ENCODE data around the gene SNCAIP. TPM values are rescaled to one million over a fixed set of nuclear protein-coding genes. Genes with fewer than 3 reads are reported as not detected.

The SNCAIP gene
- total and polyA plus RNA-seq, 2 of the 4 experiments (the other 2 are of a cell fraction) = 15.3 to 19.0 TPM

GRCh38 chr5:122480146-122480545 is 168.1 kb downstream of the SNCAIP start:
- POLR2A ChIA-PET (ENCODE audit: unreplicated experiment) = no interaction called here
- no CpG with 5 or more reads among the region's 1 CpG for WGBS, 2 experiments (ENCODE audit: extremely low coverage in 2 of 2, insufficient read length in 1 of 2)
- TF ChIP-seq SMC3 (IDR thresholded peaks at IDR 0.05; ENCODE audit: low read depth, low read length) (no peak), MXI1 (IDR thresholded peaks at IDR 0.05; ENCODE audit: borderline replicate concordance, low read depth, low read length) (no peak), CTCF (conservative IDR thresholded peaks at IDR 0.05; ENCODE audit: low read depth, low read length) (no peak), MAZ (IDR thresholded peaks at IDR 0.05; ENCODE audit: borderline replicate concordance, low read depth, low read length) (no peak), CHD1 (IDR thresholded peaks at IDR 0.05; ENCODE audit: low read depth, low read length) (no peak), BHLHE40 (IDR thresholded peaks at IDR 0.05; ENCODE audit: low read depth, low read length) (no peak)
- TF ChIP-seq, protein P1, sequence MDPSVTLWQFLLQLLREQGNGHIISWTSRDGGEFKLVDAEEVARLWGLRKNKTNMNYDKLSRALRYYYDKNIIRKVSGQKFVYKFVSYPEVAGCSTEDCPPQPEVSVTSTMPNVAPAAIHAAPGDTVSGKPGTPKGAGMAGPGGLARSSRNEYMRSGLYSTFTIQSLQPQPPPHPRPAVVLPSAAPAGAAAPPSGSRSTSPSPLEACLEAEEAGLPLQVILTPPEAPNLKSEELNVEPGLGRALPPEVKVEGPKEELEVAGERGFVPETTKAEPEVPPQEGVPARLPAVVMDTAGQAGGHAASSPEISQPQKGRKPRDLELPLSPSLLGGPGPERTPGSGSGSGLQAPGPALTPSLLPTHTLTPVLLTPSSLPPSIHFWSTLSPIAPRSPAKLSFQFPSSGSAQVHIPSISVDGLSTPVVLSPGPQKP (IDR thresholded peaks at IDR 0.05; ENCODE audit: borderline replicate concordance, low read depth, low read length) = no peak
- CTCF ChIA-PET = no interaction called here
- no peak overlapping the region for H3K23ac ChIP-seq (ENCODE audit: low read depth, low read length)
- H4K20me1 ChIP-seq (ENCODE audit: insufficient read depth, low read length) = no peaks in the 10 kb centered on the region
- no peak overlapping the region for H3K14ac ChIP-seq (replicated peaks; ENCODE audit: low read depth, low read length)
- ATAC-seq (ENCODE audit: low read depth) (no peak; the same call in 1 of the 2 replicates), DNase-seq (no peak)
- H2BK20ac ChIP-seq (ENCODE audit: low read depth, low read length) = no peak overlapping the region
- no peak overlapping the region for H2BK120ac ChIP-seq (ENCODE audit: low read depth, low read length)
- H3K4me2 ChIP-seq (ENCODE audit: low read depth, low read length) = no peak overlapping the region
- no peaks in the 10 kb centered on the region for H3K9me3 ChIP-seq (ENCODE audit: control insufficient read depth, insufficient read depth, low read length)
- no peak overlapping the region for H2BK15ac ChIP-seq (ENCODE audit: low read depth, low read length)
- no peaks in the 10 kb centered on the region for H3K27me3 ChIP-seq (ENCODE audit: control insufficient read depth, insufficient read depth, low read length)
- peaks cover 2% of the 10 kb centered on the region; the same call in 1 of the 2 replicates for H3K4me1 ChIP-seq (ENCODE audit: control insufficient read depth, insufficient read depth, low read length)
- dilution Hi-C loops (cut with HindIII; ENCODE audit: low sequenced_read_pairs, unreplicated experiment) = no loop called here
- H2AFZ ChIP-seq (replicated peaks; ENCODE audit: low read length, poor library complexity) = no peak overlapping the region
- no peak overlapping the region for H2AK9ac ChIP-seq (replicated peaks; ENCODE audit: low read depth, low read length, poor library complexity)
- in situ Hi-C loops (cut with MboI; ENCODE audit: low sequenced_read_pairs) = no loop called here
- H4K8ac ChIP-seq (ENCODE audit: low read depth in 2 of 2, low read length in 2 of 2) = no peak overlapping the region
- no TSS peak for BruUV-seq (replicated peaks)
- no peak overlapping the region for H2AK5ac ChIP-seq (ENCODE audit: low read depth, low read length)
- H3K79me1 ChIP-seq (ENCODE audit: low read depth in 1 of 2, low read length in 2 of 2) = no peaks in the 10 kb centered on the region
- no peaks in the 10 kb centered on the region for H3K9me1 ChIP-seq (ENCODE audit: insufficient read depth, low read length)
- no peak overlapping the region for H3K4ac ChIP-seq (ENCODE audit: low read depth, low read length)
- no peak overlapping the region for H4K5ac ChIP-seq (ENCODE audit: low read depth, low read length)
- no peak overlapping the region for H4K91ac ChIP-seq (ENCODE audit: insufficient read depth, low read depth, low read length)
- H3K4me3 ChIP-seq (ENCODE audit: insufficient read depth, low read depth, low read length) = no peak overlapping the region
- H3K56ac ChIP-seq (ENCODE audit: extremely low read depth, insufficient read depth, low read length) = no peak overlapping the region
- H2BK5ac ChIP-seq (ENCODE audit: low read depth, low read length, poor library complexity, severe bottlenecking) = no peak overlapping the region
- H3K36me3 ChIP-seq (ENCODE audit: control insufficient read depth, insufficient read depth, low read length) = no peaks in the 10 kb centered on the region
- no peak overlapping the region for H3K9ac ChIP-seq (ENCODE audit: low read depth, low read length)
- intact Hi-C loops (cut with micrococcal nuclease) = no loop called here
- no peak overlapping the region for H3K18ac ChIP-seq (ENCODE audit: low read depth, low read length)
- no peak overlapping the region for H3K27ac ChIP-seq (ENCODE audit: insufficient read depth, low read length)

All from IMR-90 (cell line).